Kidney epithelial cell (primary cell): ENCODE data around the gene ENOX2. TPM values are rescaled to one million over a fixed set of nuclear protein-coding genes. Genes with fewer than 3 reads are reported as not detected.
A peak's percentile ranks its signal among the peaks of the same experiment; 100 is the strongest.

Source experiments
- DNase-seq: peaks from one replicate; pipeline ENCODE4 v3.0.0-alpha.2; 2010; ENCODE audit warnings: low read depth
- H3K27me3 ChIP-seq: 2 replicates; pipeline ENCODE4 v1.6.0; 2011; ENCODE audit warnings: low read length; ENCODE audit not compliant: control insufficient read depth, insufficient read depth
- H3K36me3 ChIP-seq: 2 replicates; pipeline ENCODE4 v1.5.1; 2011; ENCODE audit warnings: low read length; ENCODE audit not compliant: control insufficient read depth, insufficient read depth
- H3K4me3 ChIP-seq: 2 replicates; pipeline ENCODE4 v1.5.1; 2011; ENCODE audit warnings: low read depth, mild to moderate bottlenecking, control low read depth, low read length
- total RNA-seq: library from RNA; depleted of rRNA; stranded (reverse); fragments of >200 nt; gene quantifications from 2 replicates; pipeline ENCODE4 v1.2.3, GENCODE V29; 2015
- TF ChIP-seq, protein P1 (sequence below): IDR thresholded peaks from 2 replicates; pipeline ENCODE4 v1.5.1; 2011; ENCODE audit warnings: mild to moderate bottlenecking, moderate library complexity, low read length, control low read depth, inconsistent platforms; ENCODE audit not compliant: insufficient read depth, poor library complexity, severe bottlenecking

ENOX2 gene
- total RNA-seq, 1 donor from 2014 or later, result 15.1 TPM

DNA sequence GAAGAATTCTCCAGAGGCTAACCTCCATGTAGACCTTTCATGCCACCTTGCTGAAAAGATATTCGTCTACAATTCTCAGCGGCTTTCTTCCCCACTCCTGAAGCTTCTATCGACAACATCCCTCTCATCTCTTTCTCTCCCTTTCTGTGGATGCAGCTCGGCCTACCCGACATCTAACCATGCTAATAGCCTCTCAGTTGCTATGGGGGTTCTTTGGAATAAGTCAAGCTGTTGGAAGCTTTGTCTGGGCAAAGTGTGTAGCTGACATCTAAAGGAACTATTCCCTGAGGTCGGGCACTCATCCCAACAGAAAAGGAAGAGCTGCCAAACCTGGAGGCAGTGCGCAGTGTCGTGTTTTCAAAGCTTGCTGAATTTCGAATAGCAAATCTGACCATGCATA lies 309.1 kb downstream of the ENOX2 start:
- H3K36me3 ChIP-seq, result no peaks in the 10 kb centered on the region
- TF ChIP-seq, protein P1, sequence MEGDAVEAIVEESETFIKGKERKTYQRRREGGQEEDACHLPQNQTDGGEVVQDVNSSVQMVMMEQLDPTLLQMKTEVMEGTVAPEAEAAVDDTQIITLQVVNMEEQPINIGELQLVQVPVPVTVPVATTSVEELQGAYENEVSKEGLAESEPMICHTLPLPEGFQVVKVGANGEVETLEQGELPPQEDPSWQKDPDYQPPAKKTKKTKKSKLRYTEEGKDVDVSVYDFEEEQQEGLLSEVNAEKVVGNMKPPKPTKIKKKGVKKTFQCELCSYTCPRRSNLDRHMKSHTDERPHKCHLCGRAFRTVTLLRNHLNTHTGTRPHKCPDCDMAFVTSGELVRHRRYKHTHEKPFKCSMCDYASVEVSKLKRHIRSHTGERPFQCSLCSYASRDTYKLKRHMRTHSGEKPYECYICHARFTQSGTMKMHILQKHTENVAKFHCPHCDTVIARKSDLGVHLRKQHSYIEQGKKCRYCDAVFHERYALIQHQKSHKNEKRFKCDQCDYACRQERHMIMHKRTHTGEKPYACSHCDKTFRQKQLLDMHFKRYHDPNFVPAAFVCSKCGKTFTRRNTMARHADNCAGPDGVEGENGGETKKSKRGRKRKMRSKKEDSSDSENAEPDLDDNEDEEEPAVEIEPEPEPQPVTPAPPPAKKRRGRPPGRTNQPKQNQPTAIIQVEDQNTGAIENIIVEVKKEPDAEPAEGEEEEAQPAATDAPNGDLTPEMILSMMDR, result no peak
- no peak for DNase-seq
- H3K27me3 ChIP-seq, result no peaks in the 10 kb centered on the region
- no peak overlapping the region for H3K4me3 ChIP-seq

DNA sequence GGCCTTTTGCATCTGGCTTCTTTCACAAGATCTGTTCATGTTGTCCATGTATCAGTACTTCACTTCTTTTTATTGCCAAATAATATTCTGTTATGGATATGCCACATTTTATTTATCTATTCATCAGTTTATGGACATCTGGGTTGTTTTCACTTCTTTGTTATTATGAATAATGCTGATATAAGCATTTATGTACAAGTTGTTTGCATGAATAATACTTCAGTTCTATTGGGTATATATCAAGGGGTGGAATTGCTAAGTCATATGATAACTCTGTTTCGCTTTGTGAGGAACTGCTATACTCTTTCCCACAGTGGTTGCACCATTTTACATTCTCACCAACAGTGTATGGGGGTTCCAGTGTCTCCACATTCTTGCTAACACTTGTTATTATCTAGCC lies 310.8 kb downstream of the ENOX2 start:
- TF ChIP-seq, protein P1, result no peak
- Histone ChIP-seq H3K36me3 (no peaks in the 10 kb centered on the region), H3K4me3 (no peak overlapping the region), H3K27me3 (no peaks in the 10 kb centered on the region)
- DNase-seq, result no peak

DNA sequence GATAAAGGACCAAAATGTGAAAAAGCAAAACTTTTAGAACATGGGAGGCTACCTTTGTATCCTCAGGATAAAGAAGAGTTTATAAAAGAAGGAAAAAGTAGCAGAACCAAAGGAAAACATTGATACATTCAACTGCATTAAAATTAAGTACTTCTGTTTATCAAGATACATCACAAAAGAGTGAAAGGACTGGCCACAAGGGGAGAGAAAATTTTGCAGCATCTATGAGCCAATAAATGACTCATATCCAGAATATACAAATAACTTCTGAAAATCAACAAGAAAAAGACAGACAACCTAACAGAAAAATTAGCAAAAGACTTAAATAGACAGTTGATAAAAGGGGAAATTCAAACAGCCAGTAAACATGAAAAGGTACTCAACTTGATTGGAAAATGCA lies 324.1 kb downstream of the ENOX2 start:
- TF ChIP-seq, protein P1, result no peak
- DNase-seq, result no peak

DNA sequence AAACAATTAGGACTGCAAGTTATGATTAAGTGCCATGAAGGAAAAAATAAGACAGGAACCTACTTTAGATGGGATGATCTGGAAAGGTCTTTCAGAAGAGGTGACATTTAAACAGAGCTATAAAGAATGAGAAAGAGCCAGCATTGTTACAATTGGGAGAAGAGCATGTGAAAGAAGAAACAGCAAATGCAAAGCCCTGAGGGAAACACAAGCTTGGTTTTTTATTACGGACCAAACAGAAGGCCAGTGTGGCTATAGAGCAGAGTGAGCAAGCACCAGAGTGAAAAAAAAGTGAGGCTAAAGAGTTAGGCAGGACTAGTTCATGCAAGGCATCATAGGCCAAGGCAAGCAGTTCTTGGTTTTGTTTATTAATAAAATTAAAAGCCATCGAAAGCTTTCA lies 325.6 kb downstream of the ENOX2 start:
- no peak overlapping the region for H3K4me3 ChIP-seq
- DNase-seq, result no peak
- H3K36me3 ChIP-seq, result no peaks in the 10 kb centered on the region
- H3K27me3 ChIP-seq, result no peaks in the 10 kb centered on the region
- TF ChIP-seq, protein P1, result no peak

More for the DNA sequence above, 324.1 kb downstream of the ENOX2 start:
- H3K27me3 ChIP-seq, result no peaks in the 10 kb centered on the region
- no peak overlapping the region for H3K4me3 ChIP-seq
- no peaks in the 10 kb centered on the region for H3K36me3 ChIP-seq

DNA sequence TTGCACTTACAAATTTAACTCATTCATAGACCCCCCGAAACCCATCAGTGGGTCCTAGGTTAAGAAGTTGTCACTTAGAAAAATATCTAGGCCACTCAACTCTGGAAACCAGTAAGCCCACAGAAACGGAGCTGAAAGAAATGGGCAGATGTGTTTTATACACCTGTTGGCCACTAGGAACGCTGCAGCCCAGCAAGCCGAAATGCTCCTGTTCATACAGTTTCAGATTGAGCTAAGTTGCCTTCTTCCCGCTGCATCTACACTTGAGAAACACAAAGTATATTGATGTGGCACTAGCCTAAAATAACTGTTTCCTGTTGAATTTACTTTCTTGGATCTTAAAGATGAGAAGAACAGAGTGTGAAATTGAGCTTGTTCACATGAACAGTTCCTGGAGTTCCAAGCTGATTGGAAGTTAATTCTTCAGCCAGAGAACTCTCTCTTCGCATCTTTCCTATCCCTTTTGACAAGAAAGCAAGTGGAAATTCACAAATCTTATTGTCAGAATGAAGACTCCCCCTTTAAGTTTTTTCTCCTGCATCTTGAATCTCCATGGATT lies 327.1 kb downstream of the ENOX2 start:
- DNase-seq, result no peak
- no peaks in the 10 kb centered on the region for H3K27me3 ChIP-seq
- no peaks in the 10 kb centered on the region for H3K36me3 ChIP-seq
- no peak overlapping the region for H3K4me3 ChIP-seq
- TF ChIP-seq, protein P1, result peak; percentile 87

Other genes with a start within 250 kb of the ENOX2 start
- not detected in 2 replicates for gene ARHGAP36, start 155.1 kb upstream of the ENOX2 start, total RNA-seq